ENCODE measurements around the gene NOS3.

NOS3 gene

GRCh38 chr7:150965273-150965830, 25.5 kb upstream of the NOS3 start:
- no peak for DNase-seq (ENCODE audit: low read depth)

GRCh38 chr7:150966002-150966401, 24.8 kb upstream of the NOS3 start:
- DNase-seq (ENCODE audit: low read depth), result no peak

- DNase-seq (ENCODE audit: low read depth), result no peak
These were observed 23.5 kb upstream of the NOS3 start for GRCh38 chr7:150967349-150967748.

GRCh38 chr7:150968056-150968733, 22.6 kb upstream of the NOS3 start:
- no peak for DNase-seq (ENCODE audit: low read depth)

GRCh38 chr7:150968734-150969372, 22.0 kb upstream of the NOS3 start:
- no peak for DNase-seq (ENCODE audit: low read depth)

- no peak for DNase-seq (ENCODE audit: low read depth)
These were observed 21.3 kb upstream of the NOS3 start for GRCh38 chr7:150969475-150969874.

- DNase-seq (ENCODE audit: low read depth), result no peak
These were observed 20.4 kb upstream of the NOS3 start for GRCh38 chr7:150970424-150970823.

- no peak for DNase-seq (ENCODE audit: low read depth)
These were observed 19.4 kb upstream of the NOS3 start for GRCh38 chr7:150971242-150972022.

- DNase-seq (ENCODE audit: low read depth), result no peak
These were observed 18.8 kb upstream of the NOS3 start for GRCh38 chr7:150972023-150972468.

GRCh38 chr7:150972741-150973140, 18.1 kb upstream of the NOS3 start:
- DNase-seq (ENCODE audit: low read depth), result no peak

GRCh38 chr7:150973571-150974451, 17.0 kb upstream of the NOS3 start:
- DNase-seq (ENCODE audit: low read depth), result no peak

GRCh38 chr7:150974468-150975391, 16.1 kb upstream of the NOS3 start:
- peak; percentile 1 for DNase-seq (ENCODE audit: low read depth)

- no peak for DNase-seq (ENCODE audit: low read depth)
These were observed 15.1 kb upstream of the NOS3 start for GRCh38 chr7:150975536-150976319.

- DNase-seq (ENCODE audit: low read depth), result no peak
These were observed 14.1 kb upstream of the NOS3 start for GRCh38 chr7:150976529-150977381.

GRCh38 chr7:150977382-150978125, 13.3 kb upstream of the NOS3 start:
- DNase-seq (ENCODE audit: low read depth), result no peak

GRCh38 chr7:150978126-150978789, 12.6 kb upstream of the NOS3 start, which contains the start of gene KCNH2:
Gene KCNH2 (minus strand): TSS chr7:150978321. CDS start chr7:150977913, 408 bp downstream.
- DNase-seq (ENCODE audit: low read depth), result no peak

- DNase-seq (ENCODE audit: low read depth), result no peak
These were observed 11.0 kb upstream of the NOS3 start for GRCh38 chr7:150979713-150980390.

Measured in GM04504 (cell line).